8988T (cell line): ENCODE data around the gene CCDC60.

ENCODE experiments used
- DNase-seq: peaks from one replicate; pipeline ENCODE4 v3.0.0; 2011

CCDC60 gene, protein sequence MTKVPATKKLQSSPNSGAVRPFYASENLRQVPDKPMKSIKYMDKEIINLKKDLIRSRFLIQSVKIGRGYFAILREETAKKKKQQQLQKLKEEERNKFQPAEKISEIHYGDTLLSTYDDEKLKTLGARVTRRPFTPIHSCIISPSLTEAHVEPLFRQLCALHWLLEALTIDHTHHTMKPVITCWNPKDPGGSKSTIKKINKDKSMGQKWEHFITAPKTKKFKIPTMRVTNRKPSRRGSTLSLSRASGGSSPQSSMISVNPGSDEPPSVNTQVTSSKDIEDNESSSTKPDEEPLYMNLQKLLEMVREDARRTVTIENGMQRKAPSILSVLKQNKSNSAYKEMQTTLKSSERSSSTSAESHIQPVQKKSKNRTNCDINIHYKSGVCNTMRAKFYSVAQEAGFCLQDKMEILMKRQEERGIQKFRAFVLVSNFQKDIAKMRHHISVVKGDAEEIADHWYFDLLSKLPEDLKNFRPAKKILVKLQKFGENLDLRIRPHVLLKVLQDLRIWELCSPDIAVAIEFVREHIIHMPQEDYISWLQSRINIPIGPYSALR

DNA sequence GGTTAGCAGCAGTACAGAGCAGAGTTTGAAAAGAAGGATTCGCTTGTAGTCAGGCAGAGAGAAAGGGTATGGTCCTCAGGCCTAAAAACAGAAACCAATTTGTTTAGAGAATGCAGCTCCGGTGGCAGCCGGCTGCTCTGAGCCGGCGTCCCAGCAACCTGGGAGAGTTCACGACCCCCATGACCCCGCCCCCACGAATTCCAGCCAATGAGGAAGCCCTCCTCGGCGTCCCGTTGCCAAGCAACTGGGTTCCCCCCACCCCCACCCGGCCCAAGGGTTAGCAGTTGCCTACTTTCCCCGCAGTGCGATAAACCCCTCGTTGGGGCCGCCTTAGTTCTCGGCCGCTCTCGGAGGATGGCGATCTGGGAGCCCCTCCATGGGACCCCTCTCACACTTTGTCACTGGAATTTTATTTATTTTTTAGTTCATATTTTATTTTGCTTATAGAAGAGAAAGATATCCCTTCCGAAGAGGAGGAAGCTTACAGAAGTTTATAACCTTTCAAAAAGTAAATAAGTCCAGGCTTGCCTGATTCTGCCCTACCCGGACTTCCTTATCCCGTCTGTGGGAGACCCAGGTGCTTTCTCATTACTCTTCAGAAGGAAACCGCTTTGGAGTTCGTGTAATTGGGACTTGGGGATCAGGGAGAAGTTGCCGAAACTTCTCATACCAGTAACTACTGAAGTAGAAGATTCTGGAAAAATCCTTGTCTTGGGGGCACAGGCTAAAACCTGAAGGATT, at the start of gene CCDC60:
CCDC60 (plus strand) TSS at position 300 of the 741 bp plus-strand sequence. CDS start 448 bp downstream, outside the sequence.
- no peak for DNase-seq

DNA sequence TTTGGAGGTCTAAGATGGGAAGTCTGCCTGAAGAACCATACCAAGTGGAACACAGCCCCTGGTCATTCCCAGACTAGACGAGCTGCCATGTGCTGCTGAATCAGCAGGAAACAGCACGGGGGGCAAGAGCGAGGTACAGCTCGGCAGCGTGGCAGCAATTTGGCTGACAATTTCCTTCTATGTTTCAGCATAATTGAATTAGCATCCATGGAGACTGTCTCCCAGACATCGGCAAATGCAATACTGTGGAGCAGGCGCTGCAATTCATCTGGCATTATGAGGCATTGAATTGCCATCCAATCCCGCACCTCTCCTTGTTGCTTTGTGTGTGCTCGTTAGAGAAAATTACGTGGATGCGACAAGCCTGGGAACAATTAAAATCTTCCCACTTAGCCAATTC, 46.0 kb upstream of the CCDC60 start:
- no peak for DNase-seq

DNA sequence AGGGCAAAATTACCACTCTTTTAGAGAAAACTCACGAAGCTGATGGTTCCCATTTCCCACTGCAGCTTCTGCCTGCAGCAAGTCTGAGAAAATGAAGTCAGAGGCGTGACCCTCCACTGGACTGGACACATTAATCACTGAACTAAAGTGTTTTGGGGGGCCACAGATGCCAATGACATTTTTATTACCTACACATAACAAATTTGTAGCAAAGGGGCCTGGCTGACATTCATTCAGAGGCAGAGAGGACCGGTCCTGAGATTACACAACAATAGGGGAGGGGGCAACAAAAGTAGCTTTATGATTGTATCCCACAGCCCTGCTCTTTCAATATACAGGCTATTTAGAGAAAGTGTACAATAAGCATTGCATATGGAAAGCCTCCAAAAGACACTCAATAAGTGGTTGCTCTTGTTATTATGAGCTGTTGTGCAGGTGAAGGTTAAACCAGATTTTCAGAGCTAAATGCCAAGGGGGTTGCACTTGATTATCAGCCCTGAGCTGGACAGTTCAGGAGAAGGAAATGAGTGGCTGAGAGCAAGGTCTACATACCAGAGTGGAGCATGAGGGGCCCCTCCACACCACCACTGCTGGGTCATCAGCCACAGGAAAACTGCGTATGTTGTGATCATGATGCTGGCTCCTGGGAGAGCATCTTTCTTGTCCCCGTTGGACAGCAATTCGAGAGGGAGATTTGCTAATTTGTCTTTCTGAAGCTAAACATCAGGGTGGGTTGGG, 41.5 kb upstream of the CCDC60 start:
- DNase-seq, result no peak

DNA sequence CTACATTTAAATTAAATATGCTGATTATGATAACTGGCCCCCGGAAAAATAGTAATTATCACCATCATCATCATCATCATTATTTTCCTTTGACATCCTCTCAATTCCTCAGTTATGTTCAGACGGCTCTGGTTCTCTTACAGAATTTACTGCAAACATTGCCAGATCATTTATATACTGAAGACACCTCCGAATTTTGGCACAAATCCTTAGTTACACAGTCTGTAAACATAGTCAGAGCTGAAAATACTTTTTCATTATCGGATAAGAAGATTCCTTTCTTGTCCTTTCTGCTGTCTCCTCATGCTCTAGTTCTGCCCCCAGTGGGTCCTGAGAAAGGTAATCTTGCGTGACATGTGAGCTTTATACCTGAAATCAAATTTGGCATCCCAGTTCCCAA, 40.3 kb upstream of the CCDC60 start:
- DNase-seq, result no peak

DNA sequence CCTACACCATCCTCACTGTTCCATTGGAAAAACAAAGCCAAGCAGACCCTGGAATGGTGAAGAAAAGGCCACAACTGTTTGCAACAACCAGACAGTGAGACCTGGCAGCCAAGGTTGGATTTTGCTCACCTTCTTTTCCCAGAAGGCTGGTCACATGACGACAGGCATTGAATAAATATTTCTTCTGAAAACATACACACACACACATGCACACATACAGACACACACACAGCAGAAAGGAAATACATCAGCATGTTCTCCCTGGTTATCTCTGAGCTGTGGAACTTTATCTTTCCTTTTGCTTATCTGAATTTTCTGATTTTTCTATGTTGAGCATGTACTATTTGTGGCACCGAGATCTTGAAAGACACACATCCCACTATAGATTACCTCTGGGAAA, 38.0 kb upstream of the CCDC60 start:
- DNase-seq, result no peak

DNA sequence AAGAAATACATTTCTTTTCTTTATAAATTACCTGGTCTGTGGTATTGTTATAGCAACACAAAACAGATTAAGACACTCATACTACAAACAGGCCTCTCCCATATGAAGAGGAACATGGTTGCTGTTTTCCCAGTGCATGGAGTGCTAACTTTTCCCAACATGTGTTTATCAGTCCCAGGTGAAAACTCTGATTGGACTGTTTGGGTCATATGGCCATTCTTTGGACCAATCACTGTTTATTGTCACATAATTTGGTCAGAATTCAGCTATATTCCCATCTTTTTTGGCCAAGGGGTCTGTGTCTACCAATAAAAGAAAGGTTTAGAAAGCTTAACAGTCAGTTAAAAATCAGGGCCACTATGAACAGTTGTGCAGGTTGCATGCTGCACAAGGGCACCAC, 35.4 kb upstream of the CCDC60 start:
- no peak for DNase-seq

DNA sequence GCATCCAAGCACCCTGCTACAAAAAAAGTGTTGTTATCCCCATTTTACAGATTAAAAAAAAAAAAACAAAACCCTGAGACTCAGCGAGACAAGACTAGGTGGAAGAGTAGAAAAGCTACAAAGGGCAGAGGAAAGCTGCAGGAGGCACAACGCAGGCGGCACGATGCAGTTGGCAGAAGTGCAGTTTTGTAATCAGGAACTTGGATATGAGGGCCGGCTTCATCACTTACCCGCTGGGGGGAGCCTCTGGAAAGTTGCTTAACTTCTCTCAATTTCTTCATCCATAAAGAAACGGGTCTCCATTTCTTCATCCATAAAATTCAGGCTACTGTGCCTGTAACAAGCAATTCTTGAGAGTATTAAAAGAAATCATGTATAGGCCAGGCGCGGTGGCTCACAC, 33.1 kb upstream of the CCDC60 start:
- no peak for DNase-seq

DNA sequence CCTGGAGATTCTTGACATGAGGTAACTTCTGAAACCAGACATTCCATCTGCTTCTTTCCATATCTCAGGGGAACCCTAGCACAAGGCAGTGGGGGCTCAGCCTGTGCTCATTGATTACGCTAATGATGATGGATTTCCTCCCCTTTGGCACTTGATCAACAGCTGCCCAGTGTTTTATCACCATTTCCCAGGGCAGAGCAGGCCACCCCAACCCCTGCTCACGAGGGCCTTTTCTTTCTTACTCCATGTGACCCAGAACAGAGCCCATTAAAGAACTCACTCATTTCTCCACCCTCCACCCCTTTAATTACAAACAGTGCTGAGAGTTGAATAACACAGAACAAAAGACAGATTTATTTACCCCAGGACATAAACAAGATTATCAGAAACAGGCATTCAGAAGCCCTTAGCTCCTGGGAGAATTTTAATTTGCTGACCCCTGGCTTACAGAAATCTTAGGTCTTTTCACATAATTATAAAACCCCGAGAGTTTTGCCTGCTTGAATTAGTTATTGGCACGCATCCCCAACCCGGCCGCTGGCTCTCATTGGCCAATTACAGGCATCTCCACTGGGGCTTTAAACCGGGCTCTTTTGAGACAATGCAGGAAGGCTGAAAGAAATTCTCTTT, 32.0 kb upstream of the CCDC60 start:
- DNase-seq, result no peak

DNA sequence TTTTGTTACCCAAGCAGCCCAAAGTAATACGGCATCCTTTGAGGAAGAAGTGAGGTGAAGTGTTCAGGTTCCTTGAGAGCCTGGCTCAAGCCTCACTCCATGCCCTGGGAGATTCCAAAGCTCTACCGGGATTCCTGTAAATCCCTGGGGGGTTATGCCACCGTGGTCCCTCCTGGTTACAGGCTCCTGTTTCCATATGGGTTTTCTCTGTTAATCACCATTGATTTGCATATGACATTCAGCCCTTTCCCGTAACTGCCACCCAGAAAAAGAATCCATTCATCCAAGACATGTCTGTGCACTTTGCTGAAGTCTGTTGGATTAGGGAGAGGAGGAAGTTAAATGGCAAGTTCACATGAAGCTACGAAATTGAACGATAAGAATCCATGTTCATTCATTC, 27.9 kb upstream of the CCDC60 start:
- no peak for DNase-seq

DNA sequence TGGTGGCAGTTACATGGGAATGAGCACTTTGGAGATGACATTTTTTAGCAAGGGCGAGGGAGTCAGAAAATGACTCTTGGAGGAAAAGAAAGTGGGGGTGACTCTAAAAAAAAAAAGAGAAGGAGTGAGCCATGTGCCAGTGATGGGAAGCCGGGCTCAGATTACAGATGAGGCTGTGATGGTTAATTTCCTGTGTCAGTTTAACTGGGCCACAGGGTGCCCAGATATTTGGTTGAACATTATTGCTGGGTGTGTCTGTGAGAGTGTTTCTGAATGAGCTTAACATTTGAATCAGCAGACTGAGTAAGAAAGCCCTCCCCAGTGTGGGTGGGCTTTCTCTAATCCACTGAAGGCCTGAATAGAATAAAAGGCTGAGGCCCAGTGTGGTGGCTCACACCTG, 26.8 kb upstream of the CCDC60 start:
- no peak for DNase-seq

DNA sequence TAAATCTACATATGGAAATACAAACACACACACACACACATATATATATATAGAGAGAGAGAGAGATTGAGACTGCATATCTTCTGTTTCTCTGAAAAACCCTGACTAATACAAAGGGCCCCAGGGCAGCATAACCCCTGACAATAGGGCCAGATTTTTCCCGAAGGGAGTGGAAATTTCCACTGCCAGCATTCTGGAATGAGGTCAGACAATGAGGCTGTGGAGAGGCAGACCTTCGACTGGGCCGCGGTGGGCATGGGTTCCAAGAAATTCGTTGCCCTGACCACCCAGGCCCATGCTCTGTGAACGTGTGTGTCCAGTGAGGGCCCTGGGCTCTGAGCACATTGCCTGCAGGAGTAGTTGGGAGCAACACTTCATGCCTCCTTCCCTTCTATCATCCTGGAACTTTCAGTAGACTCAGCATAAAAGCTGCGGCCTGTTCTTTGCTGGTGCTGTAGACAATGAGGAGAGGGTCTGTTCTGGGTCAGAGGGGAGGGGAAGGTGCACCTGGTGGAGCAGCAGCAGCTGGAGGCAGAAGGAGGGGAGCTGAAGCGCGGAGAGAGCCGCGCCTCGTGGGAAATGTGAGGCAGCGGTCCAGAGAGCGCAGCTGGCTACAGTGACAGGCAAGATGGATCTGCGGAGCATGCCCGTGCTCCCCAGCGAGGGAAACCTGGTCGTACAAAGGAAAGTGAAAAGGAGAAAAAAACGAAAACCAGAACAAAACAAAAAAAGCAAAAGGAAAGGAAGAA, 25.6 kb upstream of the CCDC60 start:
- no peak for DNase-seq

DNA sequence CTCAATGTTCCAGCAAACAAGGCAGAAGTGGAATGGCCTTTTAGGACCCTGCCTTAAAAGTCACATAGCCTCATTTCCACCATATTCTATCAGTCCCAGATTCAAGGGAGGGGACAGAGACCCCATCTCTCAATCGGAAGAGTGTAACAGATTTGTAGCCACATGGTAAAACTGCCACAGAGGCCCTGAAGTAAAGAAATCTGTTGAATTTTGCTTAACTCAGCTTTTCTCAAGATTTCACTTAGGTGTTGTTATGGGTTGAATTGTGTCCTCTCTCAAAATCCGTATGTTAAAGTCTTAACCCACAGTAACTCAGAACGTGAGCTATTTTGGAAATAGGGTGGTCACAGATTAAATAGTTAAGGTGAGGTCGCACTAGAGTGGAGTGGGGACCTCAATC, 22.7 kb upstream of the CCDC60 start:
- no peak for DNase-seq

DNA sequence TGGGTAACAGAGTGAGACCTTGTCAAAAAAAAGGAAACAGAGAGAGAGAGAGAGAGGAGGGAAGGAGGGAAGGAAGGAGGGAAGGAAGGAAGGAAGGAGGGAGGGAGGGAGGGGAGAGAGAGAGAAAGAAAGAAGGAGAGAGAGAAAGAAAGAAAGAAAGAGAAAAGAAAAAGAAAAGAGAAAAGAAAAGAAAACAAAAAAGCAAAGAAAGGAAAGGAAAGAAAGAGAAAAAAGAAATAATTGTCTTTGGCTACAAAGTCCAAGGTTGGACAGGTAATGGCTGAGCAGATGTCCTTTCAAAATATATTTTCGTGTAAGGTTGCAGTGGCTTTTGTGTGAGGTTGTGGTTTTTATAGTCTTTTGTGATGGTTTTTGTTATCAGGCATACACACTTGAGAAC, 21.6 kb upstream of the CCDC60 start:
- no peak for DNase-seq

DNA sequence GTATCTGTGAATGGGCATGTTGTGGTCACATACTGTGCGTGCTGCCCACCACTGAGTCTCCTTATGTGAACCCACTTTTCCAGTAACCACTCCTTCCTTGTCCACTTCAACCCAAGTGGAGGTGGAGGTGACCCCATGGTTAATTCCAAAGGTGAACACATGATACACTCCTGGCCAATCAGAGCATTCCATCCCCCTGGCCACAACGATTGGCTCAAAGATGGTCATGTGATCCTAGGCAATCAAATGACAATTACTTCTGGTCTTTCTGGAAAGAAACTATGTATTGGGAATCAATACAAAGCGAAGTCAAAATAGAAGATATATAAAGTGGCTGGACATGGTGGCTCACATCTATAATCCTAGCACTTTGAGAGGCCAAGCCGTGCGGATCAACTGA, 20.2 kb upstream of the CCDC60 start:
- no peak for DNase-seq

DNA sequence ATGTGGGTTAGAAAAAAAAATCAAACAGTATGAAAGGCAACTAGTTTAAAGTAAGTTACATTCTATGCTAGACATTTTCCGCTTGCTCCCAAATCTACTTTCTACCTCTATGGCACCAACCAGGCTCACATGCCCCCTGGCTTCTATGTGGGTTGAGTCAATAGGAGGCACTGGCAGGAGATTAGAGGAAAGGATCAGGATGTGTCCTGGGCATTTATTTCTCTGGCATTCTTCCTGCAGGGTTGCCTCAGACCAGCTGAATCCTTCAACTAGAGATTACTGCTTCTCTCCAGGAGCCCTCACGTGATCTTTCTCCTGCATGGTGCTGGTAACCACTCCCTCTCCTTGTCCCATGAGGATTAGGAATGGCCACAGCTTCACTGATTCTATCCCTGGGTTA, 14.9 kb upstream of the CCDC60 start:
- DNase-seq, result no peak

DNA sequence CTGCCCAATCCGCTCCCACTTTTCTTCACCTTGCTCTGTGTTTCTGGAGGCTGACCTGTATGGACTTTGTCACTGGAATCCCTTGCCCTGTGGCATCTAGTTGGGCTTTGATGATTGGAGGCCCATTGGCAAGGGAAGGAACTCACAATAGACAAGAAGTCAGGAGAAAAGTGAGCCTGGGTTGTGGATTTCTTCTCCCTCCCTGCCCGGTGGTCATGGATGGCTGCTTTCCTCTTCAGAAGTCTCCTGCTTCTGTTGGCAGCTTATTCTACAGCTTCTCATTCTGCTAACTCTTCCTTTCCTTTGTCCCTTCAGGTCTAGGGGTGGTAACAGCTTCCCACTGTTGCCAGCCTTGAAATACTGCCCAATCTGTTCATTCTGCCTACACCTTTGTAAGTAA, 13.9 kb upstream of the CCDC60 start:
- DNase-seq, result no peak

DNA sequence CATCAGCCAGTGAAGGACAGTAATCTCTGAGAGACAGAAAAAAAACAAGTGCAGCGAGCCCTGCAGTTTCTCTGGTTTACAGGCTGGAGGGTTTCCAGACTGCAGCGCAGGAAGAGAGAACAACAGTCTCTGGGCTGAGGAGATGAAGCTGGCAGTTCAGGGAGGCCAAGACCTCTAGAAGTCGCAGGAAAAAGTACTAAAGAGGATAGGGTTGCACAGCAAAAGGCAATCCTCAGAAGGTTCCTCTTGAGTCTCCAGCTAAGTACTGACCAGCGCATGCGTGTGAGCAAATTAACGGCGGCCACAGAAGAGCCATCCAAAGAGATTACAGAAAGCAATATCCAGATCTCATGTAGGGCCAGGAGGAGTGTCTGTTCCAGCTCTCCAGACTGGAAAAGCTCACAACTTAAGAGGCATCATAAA, 12.2 kb upstream of the CCDC60 start:
- no peak for DNase-seq

DNA sequence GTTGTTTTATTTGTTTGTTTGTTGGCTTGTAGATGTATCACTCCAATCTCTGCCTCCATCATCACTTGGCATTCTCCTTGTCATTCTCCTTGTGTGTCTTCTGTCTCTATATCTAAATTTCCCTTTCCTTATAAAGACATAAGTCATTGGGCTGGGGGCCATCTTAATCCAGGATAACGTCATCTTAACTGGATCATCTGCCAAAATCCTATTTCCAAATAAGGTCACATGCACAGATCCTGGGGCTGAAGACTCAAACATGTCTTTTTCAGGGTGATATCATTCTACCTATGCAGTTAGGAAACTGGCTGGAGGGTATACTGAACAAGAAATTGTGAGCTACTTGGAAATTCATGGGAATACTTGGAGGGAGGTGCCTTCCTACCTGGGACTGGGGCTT, 8.7 kb upstream of the CCDC60 start:
- DNase-seq, result no peak

DNA sequence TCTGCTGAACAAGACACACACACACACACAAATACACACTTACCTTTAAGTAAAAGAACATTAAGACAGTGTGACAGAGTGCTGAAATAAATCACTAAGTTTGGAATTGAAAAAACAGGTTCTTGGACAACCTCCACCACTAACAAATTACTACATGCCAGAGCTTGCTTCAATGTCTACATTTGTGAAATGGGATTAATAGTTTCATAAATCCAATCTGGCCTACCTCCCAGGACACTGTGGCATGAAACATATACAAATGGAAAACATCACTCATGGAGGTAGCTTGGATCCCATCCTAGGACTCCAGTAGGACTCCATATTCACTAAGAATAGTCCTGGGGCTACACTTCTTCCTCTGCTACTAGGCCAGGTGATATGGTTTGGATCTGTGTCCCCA, 8.2 kb upstream of the CCDC60 start:
- DNase-seq, result no peak

DNA sequence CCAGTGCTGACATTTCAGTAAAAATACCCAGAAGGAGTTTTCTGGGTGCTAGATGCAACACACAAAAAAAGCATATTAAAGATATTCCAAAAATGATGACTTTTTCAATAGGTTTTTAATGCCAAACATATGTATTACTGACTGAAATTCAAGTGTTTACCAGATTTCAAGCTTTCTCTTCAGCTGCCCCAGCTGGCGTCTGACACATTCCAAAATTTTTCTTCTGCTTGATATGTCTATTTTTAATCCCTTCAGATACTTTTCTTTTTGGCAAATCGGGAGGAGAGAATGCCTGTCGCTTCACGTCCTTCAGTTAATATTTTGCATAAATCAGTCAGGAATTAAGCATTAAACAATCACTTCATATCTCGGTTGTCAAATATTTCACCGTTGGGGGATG, 7.1 kb upstream of the CCDC60 start:
- DNase-seq, result no peak

DNA sequence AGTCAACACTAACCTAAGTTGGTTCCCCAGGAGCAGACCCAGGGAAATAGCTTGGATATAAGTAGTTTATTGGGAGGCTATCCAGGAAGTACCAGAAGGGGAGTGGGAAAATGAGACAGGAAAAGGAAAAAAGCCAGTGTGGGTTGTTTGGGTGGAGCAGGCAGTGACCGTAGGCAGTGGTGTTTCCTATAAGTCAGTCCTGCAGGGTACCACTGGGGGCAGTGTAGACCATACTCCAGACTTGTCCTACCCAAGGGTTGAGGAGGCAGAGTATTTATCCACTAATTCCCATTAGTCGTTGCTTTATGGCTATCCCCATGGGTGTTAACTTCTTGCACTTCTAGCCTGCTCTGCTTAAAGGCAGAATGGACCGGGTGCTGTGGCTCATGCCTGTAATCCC, 6.4 kb upstream of the CCDC60 start:
- no peak for DNase-seq
